CD4-positive, CD25-positive, alpha-beta regulatory T cell (primary cell): ENCODE results near the gene AGK. TPM values are rescaled to one million over a fixed set of nuclear protein-coding genes. Genes with fewer than 3 reads are reported as not detected.

ENCODE experiments used
- ATAC-seq, 2 donors: fragments of 150-1000 bp; cut with Tn5 transposase; one replicate each; pipeline ENCODE4 v1.10.0; 2021; ENCODE audit warnings: low read depth in 2 of 2, moderate number of reproducible peaks in 2 of 2, moderate library complexity in 1 of 2
- DNase-seq, 3 donors: peaks; one replicate each; pipeline versions ENCODE4 v3.0.0 to v3.0.0-alpha.2; 2012 to 2022; ENCODE audit warnings: mixed read lengths in 1 of 3
- H3K27ac ChIP-seq: one replicate; pipeline ENCODE4 v1.7.0; 2013; ENCODE audit warnings: mild to moderate bottlenecking, low read length; ENCODE audit not compliant: insufficient read depth, poor library complexity, severe bottlenecking
- H3K27me3 ChIP-seq: one replicate; pipeline ENCODE4 v1.7.0; 2013; ENCODE audit warnings: low read length; ENCODE audit not compliant: control insufficient read depth, insufficient read depth
- H3K36me3 ChIP-seq: one replicate; pipeline ENCODE4 v1.7.0; 2013; ENCODE audit warnings: mild to moderate bottlenecking, low read length, moderate library complexity; ENCODE audit not compliant: control insufficient read depth, insufficient read depth
- H3K4me1 ChIP-seq: 2 replicates; pipeline ENCODE4 v1.7.0; 2013; ENCODE audit warnings: mild to moderate bottlenecking, low read length; ENCODE audit not compliant: insufficient read depth, control insufficient read depth, poor library complexity, severe bottlenecking
- H3K4me3 ChIP-seq: one replicate; pipeline ENCODE4 v1.7.0; 2013; ENCODE audit warnings: low read depth, mild to moderate bottlenecking, low read length, moderate library complexity
- H3K9me3 ChIP-seq, 2 experiments: 1 replicate in 1 of 2; 2 replicates in 1 of 2; pipeline ENCODE4 v1.7.0; 2013; ENCODE audit warnings: low read length in 2 of 2, mild to moderate bottlenecking in 1 of 2, moderate library complexity in 1 of 2; ENCODE audit not compliant: control insufficient read depth in 2 of 2
- H3K27ac Mint-ChIP-seq, 3 donors: one replicate each; pipeline ENCODE4 v1.8.0; 2020 to 2022; ENCODE audit warnings: mild to moderate bottlenecking in 3 of 3, mixed read lengths in 3 of 3, moderate library complexity in 2 of 3
- H3K27me3 Mint-ChIP-seq: one replicate; pipeline ENCODE4 v1.8.0; 2022; ENCODE audit warnings: mild to moderate bottlenecking, mixed read lengths
- H3K36me3 Mint-ChIP-seq: one replicate; pipeline ENCODE4 v1.8.0; 2020; ENCODE audit warnings: mixed read lengths
- H3K4me1 Mint-ChIP-seq, 4 donors: one replicate each; pipeline ENCODE4 v1.8.0; 2020 to 2022; ENCODE audit warnings: mixed read lengths in 4 of 4, mild to moderate bottlenecking in 1 of 4
- H3K4me3 Mint-ChIP-seq, 4 donors: one replicate each; pipeline ENCODE4 v1.8.0; 2020 to 2022; ENCODE audit warnings: mild to moderate bottlenecking in 4 of 4, mixed read lengths in 4 of 4, moderate library complexity in 3 of 4
- H3K9me3 Mint-ChIP-seq, 7 donors: one replicate each; pipeline ENCODE4 v1.8.0; 2020 to 2022; ENCODE audit warnings: mixed read lengths in 7 of 7, mild to moderate bottlenecking in 3 of 7, moderate library complexity in 2 of 7
- polyA plus RNA-seq, 4 donors: library from polyadenylated mRNA; unstranded; fragments of 300-500 nt; fragmentation: Illumina TruSeq; gene quantifications; one replicate each; pipeline ENCODE4 v1.2.3, GENCODE V29; 2021
- total RNA-seq: library from RNA; stranded (reverse); gene quantifications from one replicate; pipeline ENCODE4 v1.2.3, GENCODE V29; 2022

AGK gene
- total and polyA plus RNA-seq, 5 donors from 2014 or later: 28.6 to 38.1 (median 35.1) TPM

- Histone ChIP-seq H3K9me3 (no peaks in the 10 kb centered on the region), H3K36me3 (no peaks in the 10 kb centered on the region), H3K4me3 (no peak overlapping the region), H3K27me3 (peaks cover 14% of the 10 kb centered on the region), H3K4me1 (no peaks in the 10 kb centered on the region), H3K27ac (no peak overlapping the region)
- Mint-ChIP-seq H3K27me3 (peaks cover 37% of the 10 kb centered on the region), H3K27ac (no peak overlapping the region), H3K4me3 (no peak overlapping the region), H3K36me3 (no peaks in the 10 kb centered on the region), H3K9me3 (no peaks in the 10 kb centered on the region), H3K4me1 (peaks cover 0 to 2% (median 0%) of the 10 kb centered on the region in 4 donors)
- ATAC-seq: no peak
- DNase-seq: no peak
Observed at GRCh38 chr7:141537906-141538305, 13.3 kb upstream of the AGK start.

- ATAC-seq (no peak), DNase-seq (no peak)
- Mint-ChIP-seq H3K27ac (no peak overlapping the region), H3K4me1 (no peaks in the 10 kb centered on the region), H3K9me3 (no peaks in the 10 kb centered on the region), H3K27me3 (peaks cover 18% of the 10 kb centered on the region), H3K36me3 (no peaks in the 10 kb centered on the region), H3K4me3 (no peak overlapping the region)
- no peaks in the 10 kb centered on the region for H3K4me1 ChIP-seq
- H3K27ac ChIP-seq: no peak overlapping the region
- no peaks in the 10 kb centered on the region for H3K9me3 ChIP-seq
- H3K4me3 ChIP-seq: no peak overlapping the region
- H3K27me3 ChIP-seq: peaks cover 10% of the 10 kb centered on the region
- no peaks in the 10 kb centered on the region for H3K36me3 ChIP-seq
Observed at GRCh38 chr7:141541375-141541774, 9.8 kb upstream of the AGK start.

GRCh38 chr7:141544831-141545230, 6.4 kb upstream of the AGK start:
- no peak overlapping the region for H3K27ac Mint-ChIP-seq
- peaks cover 0 to 2% (median 0%) of the 10 kb centered on the region in 4 donors for H3K4me1 Mint-ChIP-seq
- ATAC-seq: no peak
- Histone ChIP-seq H3K36me3 (no peaks in the 10 kb centered on the region), H3K4me3 (no peak overlapping the region), H3K9me3 (no peaks in the 10 kb centered on the region), H3K27me3 (no peaks in the 10 kb centered on the region), H3K27ac (no peak overlapping the region), H3K4me1 (no peaks in the 10 kb centered on the region)
- H3K9me3 Mint-ChIP-seq: no peaks in the 10 kb centered on the region
- no peaks in the 10 kb centered on the region for H3K27me3 Mint-ChIP-seq
- H3K36me3 Mint-ChIP-seq: no peaks in the 10 kb centered on the region
- DNase-seq: no peak
- no peak overlapping the region for H3K4me3 Mint-ChIP-seq

GRCh38 chr7:141549582-141549981, 1.6 kb upstream of the AGK start:
- H3K27ac Mint-ChIP-seq: no peak overlapping the region
- H3K4me3 Mint-ChIP-seq: peak overlapping the region; percentile 92 to 97 (median 94)

GRCh38 chr7:141550386-141551093, 670 bp upstream of the AGK start:
- peaks cover 20 to 46% (median 30%) of the 10 kb centered on the region in 4 donors for H3K4me1 Mint-ChIP-seq
- peak overlapping the region; percentile 89 for H3K4me3 ChIP-seq
- H3K27ac ChIP-seq: no peak overlapping the region
- peaks cover 5% of the 10 kb centered on the region for H3K36me3 Mint-ChIP-seq
- H3K9me3 Mint-ChIP-seq: peaks cover 0 to 2% (median 0%) of the 10 kb centered on the region in 7 donors
- H3K27ac Mint-ChIP-seq: peak overlapping the region; percentile 86 to 98 (median 91)
- ATAC-seq (no peak), DNase-seq (peak in 1 of 3 donors; percentile 2)
- H3K36me3 ChIP-seq: peaks cover 4% of the 10 kb centered on the region
- H3K9me3 ChIP-seq: no peaks in the 10 kb centered on the region
- no peaks in the 10 kb centered on the region for H3K27me3 Mint-ChIP-seq
- no peaks in the 10 kb centered on the region for H3K27me3 ChIP-seq
- peak overlapping the region; percentile 92 to 97 (median 94) for H3K4me3 Mint-ChIP-seq
- H3K4me1 ChIP-seq: peaks cover 17% of the 10 kb centered on the region

More at GRCh38 chr7:141549582-141549981, 1.6 kb upstream of the AGK start:
- no peaks in the 10 kb centered on the region for H3K27me3 Mint-ChIP-seq
- Histone ChIP-seq H3K27me3 (no peaks in the 10 kb centered on the region), H3K9me3 (no peaks in the 10 kb centered on the region), H3K4me3 (no peak overlapping the region), H3K4me1 (peaks cover 17% of the 10 kb centered on the region), H3K36me3 (no peaks in the 10 kb centered on the region), H3K27ac (no peak overlapping the region)
- no peaks in the 10 kb centered on the region for H3K36me3 Mint-ChIP-seq
- no peak for ATAC-seq
- peaks cover 0 to 2% (median 0%) of the 10 kb centered on the region in 7 donors for H3K9me3 Mint-ChIP-seq
- DNase-seq: no peak
- H3K4me1 Mint-ChIP-seq: peaks cover 19 to 37% (median 28%) of the 10 kb centered on the region in 4 donors

GRCh38 chr7:141551782-141552181, 572 bp downstream of the AGK start:
- Histone ChIP-seq H3K9me3 (no peaks in the 10 kb centered on the region), H3K4me3 (peak overlapping the region; percentile 95), H3K4me1 (peaks cover 17% of the 10 kb centered on the region), H3K27ac (no peak overlapping the region), H3K27me3 (no peaks in the 10 kb centered on the region), H3K36me3 (peaks cover 15% of the 10 kb centered on the region)
- Mint-ChIP-seq H3K9me3 (peaks cover 0 to 2% (median 0%) of the 10 kb centered on the region in 7 donors), H3K27ac (peak overlapping the region; percentile 86 to 97 (median 88)), H3K4me1 (peaks cover 25 to 49% (median 31%) of the 10 kb centered on the region in 4 donors), H3K4me3 (peak overlapping the region; percentile 92 to 96 (median 94)), H3K27me3 (no peaks in the 10 kb centered on the region), H3K36me3 (peaks cover 11% of the 10 kb centered on the region)
- ATAC-seq: no peak
- DNase-seq: no peak

GRCh38 chr7:141557360-141557759, 6.2 kb downstream of the AGK start:
- ATAC-seq: no peak
- peaks cover 26% of the 10 kb centered on the region for H3K36me3 ChIP-seq
- Mint-ChIP-seq H3K4me3 (peak overlapping the region in 1 of 4 donors; percentile 2), H3K27me3 (no peaks in the 10 kb centered on the region), H3K36me3 (peaks cover 50% of the 10 kb centered on the region), H3K4me1 (peaks cover 31 to 64% (median 43%) of the 10 kb centered on the region in 4 donors), H3K9me3 (peaks cover 0 to 4% (median 1%) of the 10 kb centered on the region in 7 donors), H3K27ac (peak overlapping the region in 2 of 3 donors; percentile 65 to 85)
- H3K27ac ChIP-seq: no peak overlapping the region
- no peak overlapping the region for H3K4me3 ChIP-seq
- peak in 1 of 3 donors; percentile 15 for DNase-seq
- H3K9me3 ChIP-seq: peaks cover 0 to 6% of the 10 kb centered on the region in 2 experiments
- no peaks in the 10 kb centered on the region for H3K27me3 ChIP-seq
- H3K4me1 ChIP-seq: peaks cover 17% of the 10 kb centered on the region
